Activated effector memory CD4-positive, alpha-beta T cell treated with Interleukin-2 at 50 U/mL for 16 hours (primary cell): ENCODE measurements around the gene PAPLN.
"Not testable (repeated sequence)": the region's sequence is repeated elsewhere in the genome, so short reads cannot be mapped to it uniquely, and the experiment has no call there.

Experiments
- DNase-seq: peaks from one replicate; pipeline ENCODE4 v3.0.0-alpha.2; 2020

Gene PAPLN

DNA sequence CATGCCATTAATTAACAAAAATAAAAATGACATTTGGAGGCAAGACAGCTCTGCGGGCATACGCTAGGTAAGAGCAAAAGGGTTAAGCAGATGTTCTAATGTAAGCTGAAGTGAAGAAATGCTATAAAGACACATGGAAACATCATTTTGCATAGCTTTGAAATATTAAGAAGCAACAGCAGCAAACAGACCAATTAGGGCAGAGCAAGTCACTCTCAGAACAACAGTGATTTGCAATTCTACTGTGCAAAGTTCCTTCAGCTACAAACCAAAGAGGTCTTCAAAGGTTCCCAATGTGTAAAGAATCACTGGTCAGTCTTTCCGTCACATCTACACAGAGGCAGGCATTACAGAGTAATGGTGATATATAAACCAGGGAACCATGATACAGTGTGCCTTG, 68.2 kb downstream of the PAPLN start:
- no peak for DNase-seq

DNA sequence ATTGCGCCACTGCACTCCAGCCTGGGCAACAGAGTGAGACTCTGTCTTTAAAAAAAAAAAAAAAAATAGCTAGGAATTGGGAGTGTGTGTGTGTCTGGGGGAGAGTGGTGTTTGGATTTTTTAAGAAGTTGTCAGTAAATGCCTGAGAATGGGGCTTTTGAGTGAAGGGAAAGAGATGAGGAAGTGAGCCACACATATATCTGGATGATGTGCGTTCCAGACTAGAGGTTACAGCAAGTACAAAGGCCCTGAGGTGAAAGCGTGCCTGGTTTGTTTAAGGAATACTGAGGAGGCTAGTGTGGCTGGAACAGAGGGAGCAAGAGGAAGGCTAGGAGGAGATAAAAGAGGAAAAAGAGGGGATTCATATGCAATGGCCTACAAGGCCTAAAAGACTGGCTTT, 70.0 kb downstream of the PAPLN start:
- DNase-seq, result no peak

DNA sequence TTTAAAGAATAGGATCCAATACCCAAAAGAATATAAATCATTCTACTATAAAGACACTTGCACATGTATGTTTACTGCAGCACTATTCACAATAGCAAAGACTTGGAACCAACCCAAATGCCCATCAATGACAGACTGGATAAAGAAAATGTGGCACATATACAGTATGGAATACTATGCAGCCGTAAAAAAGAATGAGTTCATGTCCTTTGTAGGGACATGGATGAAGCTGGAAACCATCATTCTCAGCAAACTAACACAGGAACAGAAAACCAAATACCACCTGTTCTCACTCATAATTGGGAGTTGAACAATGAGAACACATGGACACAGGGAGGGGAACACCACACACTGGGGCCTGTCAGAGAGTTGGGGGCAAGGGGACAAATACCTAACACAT, 71.9 kb downstream of the PAPLN start:
- DNase-seq, result not testable (repeated sequence)

DNA sequence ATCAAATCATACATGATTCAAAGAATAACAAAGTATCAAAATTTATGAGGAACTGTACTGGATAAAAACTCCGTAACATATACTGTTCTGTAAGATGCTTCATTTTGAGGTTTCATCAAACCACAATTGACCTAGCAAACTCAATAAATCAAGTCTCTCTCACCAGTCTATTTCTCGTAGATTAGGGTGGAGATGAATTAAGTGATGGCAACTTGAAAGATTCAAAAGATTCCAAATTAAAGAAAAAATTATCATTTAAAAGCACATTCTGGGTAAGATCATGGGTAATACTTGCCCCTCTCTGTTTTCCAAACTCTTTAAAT, 74.4 kb downstream of the PAPLN start:
- no peak for DNase-seq

DNA sequence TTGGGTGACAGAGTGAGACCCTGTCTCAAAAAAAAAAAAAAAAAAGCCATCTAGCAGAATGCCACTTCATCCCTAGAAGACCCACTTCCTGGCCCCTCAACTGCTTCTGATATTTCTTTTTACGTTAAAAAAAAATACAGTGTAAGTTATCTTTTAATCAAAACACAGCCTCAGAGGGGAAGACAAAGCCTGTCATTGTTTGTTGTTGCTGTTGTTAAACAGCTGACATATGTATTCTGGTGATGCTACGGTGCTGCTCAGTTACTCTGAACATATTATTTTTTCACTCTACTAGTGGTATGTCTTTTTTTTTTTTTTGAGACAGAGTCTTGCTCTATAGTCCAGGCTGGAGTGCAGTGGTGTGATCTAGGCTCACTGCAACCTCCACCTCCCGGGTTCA, 75.4 kb downstream of the PAPLN start:
- no peak for DNase-seq

DNA sequence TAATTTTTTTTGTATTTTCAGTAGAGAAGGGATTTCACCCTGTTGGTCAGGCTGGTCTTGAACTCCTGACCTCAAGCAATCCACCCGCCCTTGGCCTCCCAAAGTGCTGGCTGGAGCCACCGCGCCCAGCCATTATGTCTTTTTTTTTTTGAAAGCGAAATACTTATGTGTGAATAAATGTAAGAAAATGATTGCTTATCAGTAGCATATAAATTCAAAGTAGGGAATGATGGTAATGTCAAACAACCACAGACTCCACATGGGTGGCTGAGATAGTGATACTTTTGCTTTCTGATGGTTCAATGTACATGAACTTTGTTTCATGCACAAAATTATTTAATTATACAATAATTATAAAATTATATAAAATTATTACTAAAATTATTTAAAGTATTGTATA, 75.8 kb downstream of the PAPLN start:
- DNase-seq, result no peak

DNA sequence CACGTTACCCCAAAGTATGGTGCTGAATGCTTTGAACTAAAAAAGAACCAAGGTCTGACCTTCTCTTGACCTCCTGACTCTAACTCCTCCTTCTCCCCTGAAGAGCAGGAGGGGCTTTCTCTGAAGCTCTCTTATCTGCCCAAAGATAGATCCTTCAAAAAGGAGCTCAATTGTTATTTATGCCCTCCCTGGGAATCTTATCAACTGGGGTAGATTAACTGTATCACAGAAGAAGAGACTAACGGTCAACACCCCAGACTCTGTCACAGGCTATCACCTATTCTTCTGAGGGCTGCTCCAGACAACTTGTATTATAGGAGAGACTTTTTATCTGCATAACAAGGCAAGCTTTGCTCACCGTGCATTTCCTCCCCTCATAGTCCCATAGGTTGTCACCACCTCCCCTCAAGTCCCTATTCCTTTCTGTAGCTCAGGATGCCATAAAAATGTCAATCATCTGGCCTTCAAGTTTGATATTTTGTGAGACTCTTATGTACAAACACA, 86.6 kb downstream of the PAPLN start:
- DNase-seq, result no peak
